Non-pigmented ciliary epithelial cell (primary cell): ENCODE data around the gene ING1.

Experiments
- DNase-seq: peaks from one replicate; pipeline ENCODE4 v3.0.0-alpha.2; 2010; ENCODE audit warnings: low read depth

Gene ING1

DNA sequence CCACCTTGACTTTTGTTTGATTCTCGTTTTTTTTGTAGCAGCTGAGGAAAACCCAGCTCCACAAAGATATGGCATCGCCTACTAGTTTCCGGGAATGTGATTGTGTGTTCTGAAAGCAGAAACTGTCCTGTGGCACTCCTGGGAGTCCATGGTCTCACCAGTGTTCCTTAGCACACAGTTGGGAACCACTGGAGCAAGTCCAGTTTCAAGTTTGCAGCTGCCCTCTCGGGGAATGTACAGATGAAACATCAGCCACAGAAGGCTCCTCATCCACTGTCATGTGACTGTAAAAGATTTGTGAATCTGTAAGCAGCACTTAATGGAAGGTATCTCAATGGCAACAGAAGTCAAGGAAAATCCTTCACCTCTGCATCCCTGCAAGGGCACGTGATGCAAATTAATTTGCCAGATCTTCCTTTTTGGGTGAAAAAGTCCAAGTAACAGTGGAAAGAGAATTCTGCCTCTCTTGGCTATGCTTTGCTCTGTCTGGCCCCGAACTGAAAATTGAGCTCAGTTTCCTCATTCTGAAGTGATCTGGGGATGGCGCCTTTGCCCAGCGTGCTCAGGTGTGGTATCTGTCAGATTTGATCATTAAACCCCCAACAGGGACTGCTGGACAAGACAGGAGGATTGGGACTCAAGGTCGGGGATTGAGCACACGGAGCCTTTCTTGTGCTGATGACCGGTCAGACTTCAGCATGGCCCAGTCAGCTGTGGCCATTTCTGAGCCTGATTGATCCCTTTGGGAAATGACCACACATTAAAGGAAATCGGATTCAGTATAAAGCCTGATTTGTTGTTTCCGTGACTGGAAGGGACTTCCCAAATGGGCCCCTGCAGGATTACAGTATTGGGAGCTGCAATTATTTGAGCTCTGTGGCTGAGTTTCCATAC lies 58.8 kb downstream of the ING1 start:
- DNase-seq: no peak
